SU-DHL-6 (cell line): ENCODE measurements around the gene NIT2.

ENCODE experiments used
- CTCF ChIP-seq: fragments of 200-600 bp; sonication (generic); IDR thresholded peaks from one replicate; pipeline ENCODE4 v1.5.1; 2017; ENCODE audit warnings: antibody characterized with exemption, mild to moderate bottlenecking, low read length, moderate library complexity; ENCODE audit not compliant: insufficient read depth, poor library complexity, severe bottlenecking
- EZH2phosphoT487 ChIP-seq: fragments of 200-600 bp; sonication (generic), shearing (Covaris generic); conservative IDR thresholded peaks from 2 replicates; pipeline ENCODE4 v1.6.1; 2018; ENCODE audit warnings: mild to moderate bottlenecking, antibody characterized with exemption, low read length, moderate library complexity, mixed read lengths

GRCh38 chr3:100335434-100335833 lies 877 bp downstream of the NIT2 start:
- TF ChIP-seq CTCF: no peak
- TF ChIP-seq EZH2phosphoT487: no peak
